HUES6 (cell line): ENCODE data around the gene ZMYM1.
A peak's percentile ranks its signal among the peaks of the same experiment; 100 is the strongest.
"Not testable (repeated sequence)": the region's sequence is repeated elsewhere in the genome, so short reads cannot be mapped to it uniquely, and the experiment has no call there.

Source experiments
- H3K27ac ChIP-seq: 2 replicates; pipeline ENCODE4 v1.7.0; 2013; ENCODE audit warnings: low read depth, mild to moderate bottlenecking, low read length, inconsistent platforms
- H3K27me3 ChIP-seq: 2 replicates; pipeline ENCODE4 v1.6.1; 2013; ENCODE audit warnings: low read length; ENCODE audit not compliant: control insufficient read depth, insufficient read depth
- H3K36me3 ChIP-seq: 2 replicates; pipeline ENCODE4 v1.6.1; 2013; ENCODE audit warnings: low read length; ENCODE audit not compliant: control insufficient read depth, insufficient read depth
- H3K4me1 ChIP-seq: 2 replicates; pipeline ENCODE4 v1.6.1; 2013; ENCODE audit warnings: low read length; ENCODE audit not compliant: control insufficient read depth, insufficient read depth
- H3K4me3 ChIP-seq: 2 replicates; pipeline ENCODE4 v1.5.1; 2013; ENCODE audit warnings: low read depth, low read length
- H3K9ac ChIP-seq: one replicate; pipeline ENCODE4 v1.6.1; 2013; ENCODE audit warnings: mild to moderate bottlenecking, low read length
- H3K9me3 ChIP-seq: 2 replicates; pipeline ENCODE4 v1.6.1; 2013; ENCODE audit warnings: low read depth, low read length; ENCODE audit not compliant: control insufficient read depth, insufficient read depth

Gene ZMYM1

GRCh38 chr1:35076426-35076825 is 2.8 kb upstream of the ZMYM1 start:
- H3K9me3 ChIP-seq, H3K36me3 ChIP-seq, H3K27ac ChIP-seq, H3K9ac ChIP-seq, H3K4me3 ChIP-seq, H3K27me3 ChIP-seq: not testable (repeated sequence)
- peaks cover 14% of the 10 kb centered on the region for H3K4me1 ChIP-seq

GRCh38 chr1:35080171-35080854 is 1.1 kb downstream of the ZMYM1 start:
- Histone ChIP-seq H3K27ac (peak overlapping the region; percentile 79; the same call in 1 of the 2 replicates), H3K4me3 (peak overlapping the region; percentile 94), H3K9me3 (no peaks in the 10 kb centered on the region), H3K4me1 (peaks cover 23% of the 10 kb centered on the region), H3K36me3 (peaks cover 4% of the 10 kb centered on the region; the same call in 1 of the 2 replicates), H3K9ac (peak overlapping the region; percentile 85), H3K27me3 (no peaks in the 10 kb centered on the region)

GRCh38 chr1:35085421-35085820 is 6.2 kb downstream of the ZMYM1 start:
- H3K4me3 ChIP-seq = no peak overlapping the region
- H3K36me3 ChIP-seq = peaks cover 4% of the 10 kb centered on the region; the same call in 1 of the 2 replicates
- H3K27ac ChIP-seq = no peak overlapping the region
- H3K9me3 ChIP-seq = no peaks in the 10 kb centered on the region
- no peaks in the 10 kb centered on the region for H3K27me3 ChIP-seq
- H3K9ac ChIP-seq = no peak overlapping the region
- peaks cover 11% of the 10 kb centered on the region; the same call in 1 of the 2 replicates for H3K4me1 ChIP-seq

- H3K27ac ChIP-seq = no peak overlapping the region
- no peak overlapping the region for H3K9ac ChIP-seq
- H3K4me1 ChIP-seq = no peaks in the 10 kb centered on the region
- H3K36me3 ChIP-seq = peaks cover 88% of the 10 kb centered on the region
- no peaks in the 10 kb centered on the region for H3K27me3 ChIP-seq
- H3K4me3 ChIP-seq = no peak overlapping the region
- H3K9me3 ChIP-seq = no peaks in the 10 kb centered on the region
Measured at GRCh38 chr1:35097224-35097623, 18.0 kb downstream of the ZMYM1 start.

- H3K36me3 ChIP-seq = peaks cover 78% of the 10 kb centered on the region
- H3K9me3 ChIP-seq = no peaks in the 10 kb centered on the region
- H3K27ac ChIP-seq = no peak overlapping the region
- no peak overlapping the region for H3K9ac ChIP-seq
- H3K4me1 ChIP-seq = no peaks in the 10 kb centered on the region
- no peak overlapping the region for H3K4me3 ChIP-seq
- H3K27me3 ChIP-seq = no peaks in the 10 kb centered on the region
Measured at GRCh38 chr1:35111106-35111505, 31.9 kb downstream of the ZMYM1 start.

- H3K9ac ChIP-seq = no peak overlapping the region
- H3K4me1 ChIP-seq = no peaks in the 10 kb centered on the region
- H3K4me3 ChIP-seq = no peak overlapping the region
- peaks cover 70% of the 10 kb centered on the region for H3K36me3 ChIP-seq
- H3K27me3 ChIP-seq = no peaks in the 10 kb centered on the region
- H3K27ac ChIP-seq = no peak overlapping the region
- no peaks in the 10 kb centered on the region for H3K9me3 ChIP-seq
Measured at GRCh38 chr1:35112668-35113067, 33.5 kb downstream of the ZMYM1 start.

- Histone ChIP-seq H3K36me3 (peaks cover 48% of the 10 kb centered on the region), H3K4me1 (no peaks in the 10 kb centered on the region), H3K4me3 (no peak overlapping the region), H3K9ac (no peak overlapping the region), H3K9me3 (no peaks in the 10 kb centered on the region), H3K27ac (no peak overlapping the region), H3K27me3 (no peaks in the 10 kb centered on the region)
Measured at GRCh38 chr1:35115459-35116383, 36.5 kb downstream of the ZMYM1 start.

- H3K9ac ChIP-seq = no peak overlapping the region
- no peaks in the 10 kb centered on the region for H3K27me3 ChIP-seq
- no peaks in the 10 kb centered on the region for H3K9me3 ChIP-seq
- H3K4me1 ChIP-seq = no peaks in the 10 kb centered on the region
- no peak overlapping the region for H3K27ac ChIP-seq
- H3K36me3 ChIP-seq = peaks cover 6% of the 10 kb centered on the region
- no peak overlapping the region for H3K4me3 ChIP-seq
Measured at GRCh38 chr1:35120458-35121133, 41.4 kb downstream of the ZMYM1 start.

- Histone ChIP-seq H3K4me1 (no peaks in the 10 kb centered on the region), H3K4me3 (no peak overlapping the region), H3K9me3 (peaks cover 14% of the 10 kb centered on the region; the same call in 1 of the 2 replicates), H3K9ac (no peak overlapping the region), H3K36me3 (no peaks in the 10 kb centered on the region; the same call in 1 of the 2 replicates), H3K27me3 (no peaks in the 10 kb centered on the region), H3K27ac (no peak overlapping the region)
Measured at GRCh38 chr1:35122311-35122710, 43.1 kb downstream of the ZMYM1 start.

GRCh38 chr1:35126546-35126945 is 47.4 kb downstream of the ZMYM1 start:
- H3K36me3 ChIP-seq = no peaks in the 10 kb centered on the region
- H3K4me3 ChIP-seq = no peak overlapping the region
- H3K27ac ChIP-seq = no peak overlapping the region
- no peaks in the 10 kb centered on the region for H3K27me3 ChIP-seq
- H3K9me3 ChIP-seq = peaks cover 36% of the 10 kb centered on the region
- H3K4me1 ChIP-seq = no peaks in the 10 kb centered on the region
- no peak overlapping the region for H3K9ac ChIP-seq
